SIG-M5 treated with dmso at 0.1 percent for 504 hours (cell line): ENCODE measurements around the gene LPA.
"Not testable (repeated sequence)": the region's sequence is repeated elsewhere in the genome, so short reads cannot be mapped to it uniquely, and the experiment has no call there.

Source experiments
- DNase-seq: peaks from one replicate; lab custom pipeline; 2025; ENCODE audit not compliant: unreplicated experiment; lab: John Stamatoyannopoulos, UW

LPA gene

GRCh38 chr6:160662429-160662828, 1.6 kb downstream of the LPA start:
- no peak for DNase-seq

- no peak for DNase-seq
Observed at GRCh38 chr6:160661216-160661615, 2.9 kb downstream of the LPA start.

GRCh38 chr6:160659562-160659961, 4.5 kb downstream of the LPA start:
- DNase-seq = no peak

GRCh38 chr6:160634706-160635105, 29.4 kb downstream of the LPA start:
- no peak for DNase-seq

GRCh38 chr6:160595838-160596832, 67.9 kb downstream of the LPA start:
- no peak for DNase-seq

- DNase-seq = not testable (repeated sequence)
Observed at GRCh38 chr6:160595297-160595696, 68.8 kb downstream of the LPA start.

GRCh38 chr6:160586374-160586773, 77.7 kb downstream of the LPA start:
- no peak for DNase-seq

GRCh38 chr6:160583794-160584193, 80.3 kb downstream of the LPA start:
- DNase-seq = no peak

- no peak for DNase-seq
Observed at GRCh38 chr6:160581406-160581805, 82.7 kb downstream of the LPA start.

GRCh38 chr6:160578515-160578914, 85.6 kb downstream of the LPA start:
- not testable (repeated sequence) for DNase-seq

GRCh38 chr6:160573943-160574342, 90.1 kb downstream of the LPA start:
- DNase-seq = no peak

GRCh38 chr6:160571201-160571600, 92.9 kb downstream of the LPA start:
- DNase-seq = not testable (repeated sequence)

- DNase-seq = no peak
Observed at GRCh38 chr6:160544802-160545201, 119.3 kb downstream of the LPA start.

GRCh38 chr6:160535270-160535669, 128.8 kb downstream of the LPA start:
- no peak for DNase-seq

- peak; percentile 30 for DNase-seq
Observed at GRCh38 chr6:160534050-160534696, 129.9 kb downstream of the LPA start.

- no peak for DNase-seq
Observed at GRCh38 chr6:160532315-160532714, 131.8 kb downstream of the LPA start.

- no peak for DNase-seq
Observed at GRCh38 chr6:160531826-160532225, 132.2 kb downstream of the LPA start.

GRCh38 chr6:160529524-160529923, 134.6 kb downstream of the LPA start:
- not testable (repeated sequence) for DNase-seq

- DNase-seq = no peak
Observed at GRCh38 chr6:160523223-160523622, 140.9 kb downstream of the LPA start.

- DNase-seq = peak; percentile 47
Observed at GRCh38 chr6:160520043-160520904, 143.8 kb downstream of the LPA start.

GRCh38 chr6:160519603-160520042, 144.5 kb downstream of the LPA start:
- DNase-seq = no peak
